RWPE2 (cell line): Measurements from ENCODE around the gene PTPRD.
"Not testable (repeated sequence)": the region's sequence is repeated elsewhere in the genome, so short reads cannot be mapped to it uniquely, and the experiment has no call there.

ENCODE experiments used
- ATAC-seq: fragments of 200-7000 bp; cut with Tn5 transposase; 3 replicates; pipeline ENCODE4 v1.9.1; 2021; ENCODE audit warnings: low read depth
- DNase-seq: peaks from one replicate; pipeline ENCODE4 v3.0.0-alpha.2; 2020; ENCODE audit warnings: low spot score
- H3K27ac ChIP-seq: fragments of 450-650 bp; 2 replicates; pipeline ENCODE4 v1.5.1; 2017; ENCODE audit warnings: mild to moderate bottlenecking; ENCODE audit not compliant: poor library complexity, severe bottlenecking
- H3K27me3 ChIP-seq: fragments of 250-450 bp; sonication (Bioruptor Pico); 2 replicates; pipeline ENCODE4 v1.5.1; 2021; ENCODE audit warnings: mild to moderate bottlenecking, moderate library complexity; ENCODE audit not compliant: insufficient read depth, poor library complexity, severe bottlenecking
- H3K36me3 ChIP-seq: fragments of 250-450 bp; sonication (Bioruptor Pico); 2 replicates; pipeline ENCODE4 v1.5.1; 2020; ENCODE audit warnings: low read depth, mild to moderate bottlenecking, moderate library complexity
- H3K4me1 ChIP-seq: fragments of 250-450 bp; sonication (Bioruptor Pico); 2 replicates; pipeline ENCODE4 v1.5.1; 2021; ENCODE audit warnings: mild to moderate bottlenecking, moderate library complexity; ENCODE audit not compliant: insufficient read depth, poor library complexity, severe bottlenecking
- H3K4me3 ChIP-seq: fragments of 250-450 bp; sonication (Bioruptor Pico); 2 replicates; pipeline ENCODE4 v1.5.1; 2021; ENCODE audit warnings: mild to moderate bottlenecking, moderate library complexity; ENCODE audit not compliant: severe bottlenecking
- H3K9me3 ChIP-seq: fragments of 250-450 bp; sonication (Bioruptor Pico); 2 replicates; pipeline ENCODE4 v1.5.1; 2021; ENCODE audit warnings: mild to moderate bottlenecking, moderate library complexity; ENCODE audit not compliant: severe bottlenecking
- CTCF ChIP-seq: fragments of 450-650 bp; IDR thresholded peaks from one replicate; pipeline ENCODE4 v1.5.1; 2017; ENCODE audit warnings: mild to moderate bottlenecking, moderate library complexity; ENCODE audit not compliant: poor library complexity, severe bottlenecking

The PTPRD gene

GRCh38 chr9:8703904-8704303 lies 1908.9 kb downstream of the PTPRD start:
- no peak for TF ChIP-seq CTCF
- Histone ChIP-seq H3K27me3 (no peaks in the 10 kb centered on the region), H3K9me3 (no peaks in the 10 kb centered on the region), H3K4me1 (no peaks in the 10 kb centered on the region), H3K4me3 (no peak overlapping the region), H3K27ac (no peak overlapping the region), H3K36me3 (no peaks in the 10 kb centered on the region)
- ATAC-seq = no peak
- no peak for DNase-seq

- no peak for TF ChIP-seq CTCF
- Histone ChIP-seq H3K27ac (no peak overlapping the region), H3K4me3 (no peak overlapping the region), H3K9me3 (no peaks in the 10 kb centered on the region), H3K4me1 (no peaks in the 10 kb centered on the region), H3K27me3 (no peaks in the 10 kb centered on the region), H3K36me3 (no peaks in the 10 kb centered on the region)
- DNase-seq (no peak), ATAC-seq (no peak)
Observed at GRCh38 chr9:8701904-8702303, 1910.9 kb downstream of the PTPRD start.

- not testable (repeated sequence) for DNase-seq, H3K4me3 ChIP-seq, H3K27me3 ChIP-seq, H3K4me1 ChIP-seq, H3K36me3 ChIP-seq, H3K9me3 ChIP-seq, ATAC-seq, H3K27ac ChIP-seq
Observed at GRCh38 chr9:8697565-8697964, 1915.2 kb downstream of the PTPRD start.

- no peak for ATAC-seq
- DNase-seq = no peak
- Histone ChIP-seq H3K27me3 (no peaks in the 10 kb centered on the region), H3K27ac (no peak overlapping the region), H3K4me1 (no peaks in the 10 kb centered on the region), H3K4me3 (no peak overlapping the region), H3K9me3 (no peaks in the 10 kb centered on the region), H3K36me3 (no peaks in the 10 kb centered on the region)
- TF ChIP-seq CTCF = no peak
Observed at GRCh38 chr9:8696516-8696915, 1916.3 kb downstream of the PTPRD start.

- no peak for TF ChIP-seq CTCF
- DNase-seq (no peak), ATAC-seq (no peak)
- Histone ChIP-seq H3K9me3 (no peaks in the 10 kb centered on the region), H3K4me1 (no peaks in the 10 kb centered on the region), H3K27ac (no peak overlapping the region), H3K36me3 (no peaks in the 10 kb centered on the region), H3K27me3 (no peaks in the 10 kb centered on the region), H3K4me3 (no peak overlapping the region)
Observed at GRCh38 chr9:8694983-8695588, 1917.7 kb downstream of the PTPRD start.
